Neural progenitor cell (in vitro differentiated cells): Measurements from ENCODE around the gene SCAMP4. TPM values are rescaled to one million over a fixed set of nuclear protein-coding genes. Genes with fewer than 3 reads are reported as not detected.

ENCODE experiments used
- DNase-seq: peaks from one replicate; pipeline ENCODE4 v3.0.0-alpha.2; 2016; ENCODE audit warnings: low spot score
- H2AFZ ChIP-seq: fragments of 200-600 bp; sonication (generic); replicated peaks from 2 replicates; pipeline ENCODE4 v1.6.1; 2016; ENCODE audit warnings: antibody characterized with exemption
- H3F3A ChIP-seq: fragments of 200-600 bp; sonication (generic); 2 replicates; pipeline ENCODE4 v1.6.1; 2016; ENCODE audit warnings: antibody characterized with exemption, low read depth
- H3K27ac ChIP-seq: fragments of 200-600 bp; sonication (generic); 2 replicates; pipeline ENCODE4 v1.5.1; 2016; ENCODE audit warnings: mild to moderate bottlenecking
- H3K27me3 ChIP-seq: fragments of 200-600 bp; sonication (generic); 2 replicates; pipeline ENCODE4 v1.6.1; 2016; ENCODE audit warnings: mild to moderate bottlenecking, moderate library complexity
- H3K36me3 ChIP-seq: fragments of 200-600 bp; sonication (generic); 2 replicates; pipeline ENCODE4 v1.5.1; 2016
- H3K4me1 ChIP-seq: fragments of 200-600 bp; sonication (generic); 2 replicates; pipeline ENCODE4 v1.6.1; 2016; ENCODE audit warnings: mixed run types
- H3K4me2 ChIP-seq: fragments of 200-600 bp; sonication (generic); 2 replicates; pipeline ENCODE4 v1.6.1; 2016
- H3K4me3 ChIP-seq: fragments of 200-600 bp; sonication (generic); 2 replicates; pipeline ENCODE4 v1.5.1; 2016
- H3K79me2 ChIP-seq: fragments of 200-600 bp; sonication (generic); 2 replicates; pipeline ENCODE4 v1.6.1; 2016; ENCODE audit warnings: low read depth
- H3K9ac ChIP-seq: fragments of 200-600 bp; sonication (generic); 2 replicates; pipeline ENCODE4 v1.6.1; 2016
- H3K9me3 ChIP-seq: fragments of 200-600 bp; sonication (generic); 2 replicates; pipeline ENCODE4 v1.5.1; 2016; ENCODE audit warnings: low read depth
- H4K20me1 ChIP-seq: fragments of 200-600 bp; sonication (generic); 2 replicates; pipeline ENCODE4 v1.6.1; 2016; ENCODE audit warnings: low read depth
- H3K27ac Mint-ChIP-seq: 3 replicates; pipeline ENCODE4 v1.8.0; 2021; ENCODE audit warnings: mixed read lengths
- H3K27me3 Mint-ChIP-seq: 2 replicates; pipeline ENCODE4 v1.8.0; 2022; ENCODE audit warnings: low read depth, mild to moderate bottlenecking, inconsistent platforms, moderate library complexity, mixed read lengths; ENCODE audit not compliant: insufficient read depth
- H3K36me3 Mint-ChIP-seq: 3 replicates; pipeline ENCODE4 v1.8.0; 2021; ENCODE audit warnings: mixed read lengths
- H3K4me1 Mint-ChIP-seq: 3 replicates; pipeline ENCODE4 v1.8.0; 2021; ENCODE audit warnings: mixed read lengths
- H3K4me3 Mint-ChIP-seq: 3 replicates; pipeline ENCODE4 v1.8.0; 2021; ENCODE audit warnings: mild to moderate bottlenecking, moderate library complexity, mixed read lengths
- H3K9me3 Mint-ChIP-seq: 3 replicates; pipeline ENCODE4 v1.8.0; 2020; ENCODE audit warnings: mixed read lengths
- CTCF ChIP-seq: fragments of 200-600 bp; sonication (generic); IDR thresholded peaks from 2 replicates; pipeline ENCODE4 v1.5.1; 2017; ENCODE audit warnings: antibody characterized with exemption, mild to moderate bottlenecking
- EZH2 ChIP-seq: fragments of 200-600 bp; sonication (generic); IDR thresholded peaks from 2 replicates; pipeline ENCODE4 v1.6.1; 2017; ENCODE audit warnings: antibody characterized with exemption, mild to moderate bottlenecking, moderate library complexity
- EZH2phosphoT487 ChIP-seq: fragments of 200-600 bp; sonication (generic); IDR thresholded peaks from 2 replicates; pipeline ENCODE4 v1.6.1; 2017; ENCODE audit warnings: antibody characterized with exemption
- total RNA-seq: library from RNA; depleted of rRNA; stranded (reverse); fragments of >200 nt; gene quantifications from 2 replicates; pipeline ENCODE4 v1.2.3, GENCODE V29; 2015; ENCODE audit warnings: low replicate concordance

The SCAMP4 gene
- total RNA-seq, 1 donor from 2014 or later: 11.5 TPM

DNA sequence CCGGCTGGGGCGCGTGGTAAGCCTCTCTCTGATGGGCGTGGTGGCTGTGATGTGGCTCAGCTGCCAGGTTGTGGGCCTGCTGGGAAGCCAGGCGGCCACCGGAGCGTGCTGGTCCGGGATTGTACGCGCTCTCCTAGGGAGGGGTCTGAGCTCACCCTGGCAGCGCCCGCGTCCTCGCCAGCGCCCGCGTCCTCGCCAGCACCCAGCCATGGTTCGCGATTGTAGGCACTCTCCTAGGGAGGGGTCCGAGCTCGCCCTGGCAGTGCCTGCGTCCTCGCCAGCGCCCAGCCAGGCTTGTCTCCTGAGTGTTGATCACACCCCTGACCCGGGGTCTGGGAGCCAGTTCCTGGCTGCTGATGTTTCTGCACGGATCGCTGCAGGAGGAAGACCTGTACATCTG lies 13.8 kb downstream of the SCAMP4 start:
- peaks cover 11% of the 10 kb centered on the region for H3K79me2 ChIP-seq
- H3K4me3 Mint-ChIP-seq: no peak overlapping the region
- H3K27me3 Mint-ChIP-seq: no peaks in the 10 kb centered on the region
- no peak for DNase-seq
- H4K20me1 ChIP-seq: peaks cover 19% of the 10 kb centered on the region
- H3K27ac Mint-ChIP-seq: no peak overlapping the region
- H3K36me3 Mint-ChIP-seq: peaks cover 6% of the 10 kb centered on the region
- H2AFZ ChIP-seq: no peak overlapping the region
- no peaks in the 10 kb centered on the region for H3F3A ChIP-seq
- H3K4me1 ChIP-seq: no peaks in the 10 kb centered on the region
- no peaks in the 10 kb centered on the region for H3K27me3 ChIP-seq
- H3K27ac ChIP-seq: no peak overlapping the region
- H3K4me1 Mint-ChIP-seq: no peaks in the 10 kb centered on the region
- H3K9ac ChIP-seq: no peak overlapping the region
- no peak overlapping the region for H3K4me2 ChIP-seq
- H3K36me3 ChIP-seq: no peaks in the 10 kb centered on the region
- H3K9me3 Mint-ChIP-seq: no peaks in the 10 kb centered on the region
- no peak for TF ChIP-seq EZH2
- H3K4me3 ChIP-seq: no peak overlapping the region
- no peaks in the 10 kb centered on the region for H3K9me3 ChIP-seq

DNA sequence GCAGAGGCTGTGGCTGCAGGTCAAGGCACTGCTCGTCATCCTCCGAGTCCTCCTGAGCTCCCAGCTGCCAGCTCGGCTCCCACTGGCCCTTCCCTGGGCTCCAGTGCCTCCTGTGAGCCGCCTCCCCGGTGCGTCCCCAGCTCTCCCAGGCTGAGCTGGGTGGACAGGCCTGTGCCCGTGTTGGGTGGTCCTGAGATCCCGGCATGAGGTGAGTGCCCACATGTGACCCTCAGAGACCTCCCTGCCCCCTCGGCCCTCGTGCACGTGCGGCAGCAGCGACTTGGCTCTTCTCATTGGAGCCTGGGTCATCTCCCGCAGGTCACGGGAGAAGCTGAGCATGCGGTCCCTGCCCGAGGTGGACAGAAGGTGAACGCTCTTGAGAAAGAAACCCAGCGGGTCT lies 15.4 kb downstream of the SCAMP4 start:
- Mint-ChIP-seq H3K4me3 (no peak overlapping the region), H3K27me3 (peaks cover 5% of the 10 kb centered on the region), H3K9me3 (no peaks in the 10 kb centered on the region), H3K27ac (no peak overlapping the region), H3K4me1 (no peaks in the 10 kb centered on the region), H3K36me3 (peaks cover 8% of the 10 kb centered on the region)
- Histone ChIP-seq H3K27ac (no peak overlapping the region), H3K9ac (no peak overlapping the region), H2AFZ (no peak overlapping the region), H3F3A (no peaks in the 10 kb centered on the region), H3K9me3 (no peaks in the 10 kb centered on the region), H3K4me3 (no peak overlapping the region), H4K20me1 (peaks cover 9% of the 10 kb centered on the region), H3K27me3 (no peaks in the 10 kb centered on the region), H3K36me3 (no peaks in the 10 kb centered on the region), H3K4me2 (no peak overlapping the region), H3K79me2 (no peaks in the 10 kb centered on the region), H3K4me1 (no peaks in the 10 kb centered on the region)
- no peak for DNase-seq
- TF ChIP-seq CTCF: no peak
- no peak for TF ChIP-seq EZH2
- no peak for TF ChIP-seq EZH2phosphoT487

DNA sequence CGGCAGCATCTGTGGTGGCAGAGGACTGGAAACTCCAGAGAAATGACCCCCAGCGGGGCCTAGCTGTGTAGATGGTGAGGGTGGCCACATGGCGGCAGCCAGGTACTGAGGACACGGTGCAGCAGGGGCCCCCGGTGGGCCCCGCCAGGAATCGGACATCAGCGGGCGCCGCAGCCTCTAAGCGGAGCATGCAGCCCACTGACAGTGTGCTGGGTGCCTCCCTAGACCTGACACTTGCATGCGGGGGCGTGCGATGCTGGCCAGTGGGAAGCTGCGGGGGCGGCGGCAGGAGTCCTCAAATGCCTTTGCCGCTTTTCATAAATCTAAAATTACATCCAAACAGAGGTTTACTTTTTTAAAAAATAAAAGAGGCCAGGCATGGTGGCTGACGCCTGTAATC lies 16.1 kb downstream of the SCAMP4 start:
- H3K4me3 Mint-ChIP-seq: no peak overlapping the region
- TF ChIP-seq CTCF: no peak
- no peak for TF ChIP-seq EZH2
- no peak for TF ChIP-seq EZH2phosphoT487
- no peaks in the 10 kb centered on the region for H3K9me3 Mint-ChIP-seq
- H3K36me3 Mint-ChIP-seq: peaks cover 8% of the 10 kb centered on the region
- H3K9ac ChIP-seq: no peak overlapping the region
- no peak overlapping the region for H2AFZ ChIP-seq
- H3K27me3 ChIP-seq: no peaks in the 10 kb centered on the region
- H3K36me3 ChIP-seq: no peaks in the 10 kb centered on the region
- no peak overlapping the region for H3K27ac ChIP-seq
- DNase-seq: no peak
- H4K20me1 ChIP-seq: peaks cover 4% of the 10 kb centered on the region
- no peak overlapping the region for H3K27ac Mint-ChIP-seq
- no peaks in the 10 kb centered on the region for H3F3A ChIP-seq
- H3K4me3 ChIP-seq: no peak overlapping the region
- H3K4me1 ChIP-seq: no peaks in the 10 kb centered on the region
- no peak overlapping the region for H3K4me2 ChIP-seq
- no peaks in the 10 kb centered on the region for H3K79me2 ChIP-seq
- H3K4me1 Mint-ChIP-seq: no peaks in the 10 kb centered on the region
- H3K27me3 Mint-ChIP-seq: peaks cover 5% of the 10 kb centered on the region
- no peaks in the 10 kb centered on the region for H3K9me3 ChIP-seq

- no peaks in the 10 kb centered on the region for H3K4me1 Mint-ChIP-seq
- TF ChIP-seq EZH2: no peak
- no peak for TF ChIP-seq EZH2phosphoT487
- TF ChIP-seq CTCF: no peak
- Histone ChIP-seq H4K20me1 (no peaks in the 10 kb centered on the region), H3K4me3 (no peak overlapping the region), H3K27me3 (no peaks in the 10 kb centered on the region), H3K36me3 (no peaks in the 10 kb centered on the region), H3F3A (no peaks in the 10 kb centered on the region), H2AFZ (no peak overlapping the region), H3K27ac (no peak overlapping the region), H3K4me2 (no peak overlapping the region), H3K9ac (no peak overlapping the region), H3K9me3 (no peaks in the 10 kb centered on the region), H3K79me2 (no peaks in the 10 kb centered on the region), H3K4me1 (no peaks in the 10 kb centered on the region)
- H3K4me3 Mint-ChIP-seq: no peak overlapping the region
- H3K36me3 Mint-ChIP-seq: peaks cover 8% of the 10 kb centered on the region
- H3K9me3 Mint-ChIP-seq: no peaks in the 10 kb centered on the region
- peaks cover 5% of the 10 kb centered on the region for H3K27me3 Mint-ChIP-seq
- H3K27ac Mint-ChIP-seq: no peak overlapping the region
- no peak for DNase-seq
Measured at GRCh38 chr19:1921825-1922224, 16.6 kb downstream of the SCAMP4 start.
